HG03095 (cell line): ENCODE results near the gene LMCD1.

Experiments used
- ATAC-seq: cut with Tn5 transposase; IDR thresholded peaks from one replicate; pipeline ENCODE4 v1.9.1; 2021; ENCODE audit warnings: moderate library complexity; ENCODE audit not compliant: unreplicated experiment

LMCD1 gene

DNA sequence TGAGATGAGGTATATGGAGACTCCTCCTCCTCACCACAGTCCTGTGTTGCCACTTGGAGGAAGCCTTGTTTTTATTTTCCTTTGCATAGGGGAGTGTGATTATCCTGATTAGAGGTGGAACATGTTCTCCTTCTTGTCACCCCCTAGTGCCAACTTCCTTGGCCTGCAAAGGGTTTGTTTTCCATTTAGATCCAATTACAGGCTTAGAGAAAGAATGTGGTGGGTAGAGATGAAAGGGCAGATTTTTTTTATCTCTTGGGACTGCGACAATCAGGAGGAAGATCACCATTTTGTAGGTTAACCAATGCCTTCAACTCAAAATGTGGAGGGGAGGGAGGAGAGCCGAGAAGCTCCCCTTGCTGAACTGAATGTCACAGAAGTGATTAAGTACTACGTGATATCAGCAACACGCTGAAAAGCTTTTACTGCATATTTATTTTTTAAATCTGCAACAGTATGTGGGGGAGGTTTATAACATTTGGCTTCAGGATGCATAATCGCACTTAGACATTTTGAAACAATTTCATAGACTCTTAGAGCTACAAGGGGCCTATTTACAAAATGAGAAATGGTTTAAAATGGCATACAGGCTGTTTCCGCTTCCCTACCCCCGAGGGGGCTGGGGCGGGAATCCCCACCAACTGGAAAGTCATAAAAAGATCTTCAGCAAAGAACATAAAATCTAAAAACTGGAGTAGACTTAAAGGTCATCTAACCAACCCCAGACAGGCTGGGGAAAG is 2.4 kb downstream of the LMCD1 start:
- no peak for ATAC-seq

DNA sequence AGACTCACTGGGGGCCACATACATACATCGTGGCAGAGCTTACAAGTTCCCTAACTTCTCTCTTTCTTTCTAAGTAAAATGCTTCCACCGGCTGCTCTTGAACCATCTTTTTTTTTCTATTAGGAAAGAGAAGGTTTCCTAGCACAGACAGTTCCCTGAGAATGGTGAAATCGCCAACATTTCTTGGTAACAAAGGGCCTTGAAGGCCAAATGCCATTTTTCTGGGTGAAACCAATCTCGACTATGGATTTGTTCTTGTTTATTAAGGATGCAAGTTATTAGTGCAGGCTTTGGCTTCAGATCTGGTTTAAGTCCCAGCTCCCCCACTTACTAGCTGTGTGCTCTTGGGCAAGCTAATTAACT is 3.0 kb downstream of the LMCD1 start:
- no peak for ATAC-seq

DNA sequence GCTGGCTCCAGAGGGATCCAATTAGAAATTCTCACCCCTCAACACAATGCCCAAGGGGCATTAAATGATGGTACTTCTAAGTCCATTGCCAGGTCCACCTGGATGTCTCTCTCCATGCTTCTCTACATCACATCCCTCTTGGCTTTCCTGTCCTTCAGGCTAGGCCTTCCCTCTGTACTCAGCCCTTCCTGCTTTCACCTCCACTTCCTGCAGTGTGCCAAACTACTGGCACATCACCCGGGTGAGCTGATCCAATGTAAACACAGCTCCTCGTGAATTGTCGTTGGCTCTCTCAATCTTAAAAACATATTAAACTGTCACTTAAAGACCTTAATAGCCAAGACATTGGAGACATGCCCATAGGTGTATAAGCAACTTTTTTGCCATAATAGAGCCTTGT is 4.0 kb downstream of the LMCD1 start:
- ATAC-seq, result no peak

DNA sequence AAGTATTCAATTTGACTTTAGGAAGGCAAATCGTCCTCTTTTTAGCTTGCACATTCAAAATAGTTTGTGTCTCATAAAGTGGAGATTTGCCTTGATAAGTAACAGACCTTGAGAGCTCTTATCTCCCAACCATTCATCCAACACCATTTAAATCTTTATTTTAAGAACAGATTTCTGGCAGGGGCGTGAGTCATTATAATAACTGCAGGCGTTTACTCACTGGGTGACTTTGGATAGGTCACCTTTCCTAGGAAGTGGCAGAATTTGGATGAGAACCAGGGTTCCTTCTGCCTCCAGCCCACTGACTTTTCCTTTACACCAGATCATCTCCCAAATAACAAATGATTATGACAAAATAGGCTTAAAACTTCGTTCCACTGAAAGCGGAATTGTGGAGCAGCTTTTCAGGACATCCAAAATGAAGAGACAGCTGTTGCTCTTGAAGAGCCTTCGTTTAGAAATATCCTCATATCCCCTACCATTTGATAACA is 5.0 kb downstream of the LMCD1 start:
- ATAC-seq, result no peak

DNA sequence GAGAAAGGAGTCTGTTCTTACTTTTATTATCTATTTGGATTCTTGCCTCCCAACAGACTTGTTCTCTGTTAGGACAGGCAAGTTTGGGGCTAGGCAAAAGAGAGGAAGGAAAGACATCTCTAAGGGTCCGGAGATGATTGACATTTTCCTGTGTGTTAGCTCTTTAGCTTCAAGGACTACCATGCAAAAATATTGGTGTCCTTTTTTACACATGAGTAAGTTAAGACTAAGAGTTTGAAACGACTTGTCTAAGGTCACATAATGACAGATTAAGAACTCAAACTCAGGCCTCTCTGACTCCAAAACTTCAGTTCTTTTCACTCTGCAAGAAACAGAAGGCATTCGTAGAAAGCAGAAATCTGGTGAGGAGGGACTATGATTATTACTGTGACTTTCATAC is 5.9 kb downstream of the LMCD1 start:
- ATAC-seq, result no peak

DNA sequence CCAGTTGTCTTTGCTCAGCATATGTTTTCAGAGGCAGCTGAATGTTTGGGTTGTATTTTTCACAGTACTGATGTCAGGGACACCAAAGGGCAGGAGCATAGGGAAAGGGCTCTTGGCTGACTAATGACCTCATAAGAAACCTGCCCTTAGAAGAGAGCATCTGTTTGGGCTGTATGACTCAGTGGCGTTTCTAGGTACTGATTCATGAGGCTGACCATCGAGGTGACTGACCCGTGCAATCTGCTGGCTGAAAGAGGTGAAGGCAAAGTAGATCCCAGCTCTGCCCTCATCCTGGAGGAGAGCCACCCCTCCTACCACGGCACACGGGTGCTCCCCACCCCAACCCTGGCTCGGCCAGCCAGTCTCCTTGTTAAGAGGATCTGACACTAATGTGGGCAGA is 8.3 kb downstream of the LMCD1 start:
- ATAC-seq, result no peak

DNA sequence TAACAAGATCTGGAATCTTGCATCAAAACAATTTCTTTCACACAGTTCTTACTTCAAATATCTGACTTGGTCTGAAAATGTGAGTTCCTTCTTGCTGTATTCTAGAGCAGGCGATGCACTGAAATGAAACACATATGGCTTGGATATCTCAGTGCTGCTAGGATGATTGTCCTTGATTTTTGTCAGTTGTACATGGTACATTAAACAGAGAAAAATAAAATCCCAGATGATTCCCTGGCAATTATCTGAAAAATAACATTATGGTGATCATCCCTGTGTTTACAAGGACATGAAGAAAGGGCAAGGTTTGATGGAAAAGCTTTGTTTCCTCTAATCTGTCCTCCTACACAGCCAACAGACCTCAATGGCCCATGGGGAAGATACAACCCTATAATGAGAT is 10.6 kb downstream of the LMCD1 start:
- ATAC-seq, result no peak

DNA sequence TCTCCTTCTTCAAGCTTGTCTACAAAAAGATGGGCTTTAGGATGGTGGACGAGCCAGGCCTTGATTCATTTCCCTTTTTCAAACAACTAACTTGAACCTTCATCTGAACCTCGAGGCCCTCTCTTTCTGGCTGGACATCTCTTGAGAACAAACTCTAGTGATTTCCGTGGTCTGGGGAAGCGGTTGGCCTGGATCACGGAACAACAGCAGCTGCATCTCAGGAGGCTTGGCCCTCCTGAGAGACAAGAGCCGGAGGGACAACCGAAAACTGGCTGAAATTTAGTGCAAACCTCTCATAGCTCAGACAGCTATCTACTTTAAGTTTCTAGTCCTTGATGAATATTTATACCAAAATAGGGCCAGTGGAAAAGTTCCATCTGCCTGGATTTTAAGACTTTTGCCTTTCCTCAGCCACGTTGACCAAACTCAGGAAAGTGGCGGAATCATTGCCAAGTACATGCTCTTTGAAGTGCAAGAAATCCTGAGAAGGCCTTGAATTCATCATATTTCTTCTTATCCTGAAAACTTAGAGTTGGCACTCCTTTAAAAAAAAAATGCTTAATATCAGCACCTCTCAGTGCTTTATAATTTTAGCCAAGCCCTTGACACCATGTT is 14.5 kb downstream of the LMCD1 start:
- ATAC-seq, result no peak

DNA sequence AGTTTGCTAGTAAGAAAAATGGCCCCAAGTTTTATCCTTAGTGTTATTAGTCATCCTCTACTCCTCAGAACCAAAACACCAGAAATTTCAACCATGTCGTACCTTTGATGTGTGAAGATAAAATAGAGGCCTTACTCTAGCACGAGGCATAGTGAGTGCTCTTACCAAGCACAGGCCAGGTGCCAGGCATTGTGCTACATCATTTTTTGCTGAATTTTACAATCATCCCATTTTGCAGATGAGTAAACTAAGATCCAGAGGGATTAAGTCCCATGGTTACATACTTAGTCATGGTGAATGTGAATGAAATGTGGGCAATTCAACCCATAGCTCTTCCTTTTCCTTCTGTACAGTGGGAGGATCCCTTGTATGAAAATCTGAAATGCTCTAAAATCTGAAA is 15.2 kb downstream of the LMCD1 start:
- no peak for ATAC-seq

DNA sequence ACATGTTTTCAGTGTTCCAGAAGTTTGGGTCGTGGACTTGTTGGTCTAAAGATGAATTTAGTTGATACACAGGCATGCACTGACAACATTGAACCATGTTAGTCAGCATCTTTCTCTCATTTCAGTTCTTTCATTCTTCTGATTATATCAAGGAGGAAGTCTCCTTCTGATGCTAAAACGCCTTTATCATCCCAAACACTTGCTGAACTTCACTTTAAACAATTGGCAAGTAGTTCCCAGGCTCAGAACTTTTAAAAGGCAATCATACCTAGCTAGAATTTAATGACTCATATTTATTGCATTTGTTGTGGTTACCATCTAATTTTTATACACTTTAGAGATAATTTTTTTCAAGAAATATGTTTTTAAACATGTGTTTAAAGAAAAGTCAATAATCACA is 15.9 kb downstream of the LMCD1 start:
- ATAC-seq, result no peak

DNA sequence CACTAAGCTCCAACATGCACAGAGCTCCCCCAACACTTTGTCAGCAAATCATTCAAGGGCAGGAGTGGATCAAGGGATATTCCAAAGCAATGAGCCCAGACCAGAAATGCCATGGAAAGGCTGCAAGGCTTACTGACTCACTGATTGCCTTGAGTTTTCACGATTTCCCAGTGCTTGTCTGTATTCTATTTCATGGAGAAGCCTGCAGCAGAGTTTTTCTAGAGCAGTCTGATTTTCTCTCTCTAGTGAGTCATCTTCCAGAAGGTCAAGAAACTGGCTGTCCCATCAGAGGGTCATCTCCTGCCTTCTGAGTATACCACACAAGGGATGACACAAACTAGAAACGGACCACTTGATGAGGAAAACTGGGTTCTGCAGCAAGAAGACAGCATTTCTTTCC is 16.5 kb downstream of the LMCD1 start:
- no peak for ATAC-seq

DNA sequence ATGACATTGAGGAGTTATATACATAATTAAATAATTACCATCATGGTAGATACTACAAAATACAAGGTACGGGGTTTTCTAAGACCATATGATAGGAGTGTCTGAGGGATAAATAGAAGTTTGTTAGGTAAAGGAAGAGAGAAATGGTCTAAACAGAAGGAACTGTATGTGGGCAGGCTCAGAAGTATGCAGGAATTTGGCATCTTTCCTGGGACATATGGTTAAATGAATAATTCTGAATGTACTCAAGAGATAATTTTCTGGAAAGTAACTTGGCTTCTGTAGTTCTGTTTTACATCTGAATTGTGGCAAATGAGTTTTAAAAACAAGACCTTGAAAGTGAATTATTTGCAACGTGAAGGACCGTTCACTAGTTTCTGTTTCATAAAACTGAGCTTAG is 17.5 kb downstream of the LMCD1 start:
- no peak for ATAC-seq

DNA sequence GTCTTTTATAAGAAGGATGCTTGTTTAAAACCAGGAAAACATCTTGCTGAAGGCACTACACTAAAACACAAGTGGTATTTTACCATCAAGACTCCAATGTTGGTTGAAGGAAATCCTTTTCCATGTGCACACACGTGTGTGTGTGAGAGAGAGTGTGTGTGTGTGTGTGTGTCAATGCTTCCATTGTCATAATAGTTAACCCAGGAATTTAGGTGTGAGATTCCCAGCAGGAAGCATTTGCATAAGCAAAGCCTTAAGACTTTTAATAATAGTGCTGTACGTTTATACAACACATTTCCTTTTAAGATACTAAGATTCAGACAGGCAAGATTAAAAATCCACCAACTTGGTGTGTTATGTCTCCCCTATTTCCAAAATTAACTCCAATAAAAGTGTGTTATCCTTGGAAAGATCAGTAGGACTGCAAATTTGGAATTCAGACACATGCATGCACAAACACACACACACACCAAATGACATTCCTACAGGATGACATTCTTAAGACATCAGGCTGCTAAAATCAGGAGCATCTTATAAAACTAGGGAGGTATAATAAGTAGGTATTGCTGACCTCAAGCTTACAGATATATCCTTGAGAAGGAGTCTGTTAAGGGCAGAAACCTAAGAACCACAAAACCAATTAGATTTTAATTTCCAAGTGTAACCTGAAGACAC is 18.3 kb downstream of the LMCD1 start:
- no peak for ATAC-seq

DNA sequence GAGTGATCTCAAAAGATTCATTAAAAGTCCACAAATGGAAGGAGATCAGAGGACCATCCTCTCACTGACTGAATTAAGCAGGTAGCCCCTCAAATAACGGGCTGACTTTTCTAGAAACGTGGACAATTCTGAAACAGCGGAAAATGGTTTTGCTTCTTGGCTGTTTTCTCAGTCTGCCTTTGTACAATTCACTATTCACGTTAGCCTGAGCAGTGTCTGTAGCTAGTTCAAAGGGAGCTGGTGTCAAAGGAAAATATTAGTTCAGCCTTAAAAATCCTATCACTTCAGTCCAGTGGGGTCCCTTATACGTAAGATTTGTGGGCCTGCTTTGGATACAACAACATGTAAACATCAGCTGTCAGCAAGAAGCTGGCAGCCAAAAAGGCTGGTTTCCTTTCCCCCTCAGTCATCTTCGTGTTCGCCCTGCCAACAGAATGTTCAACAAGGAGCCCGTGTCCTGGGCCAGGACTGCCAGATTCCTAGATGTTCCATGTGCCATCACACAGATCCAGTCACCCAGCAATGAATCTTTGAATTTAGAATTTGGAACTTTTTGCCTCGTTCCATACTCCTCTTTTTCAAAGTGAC is 19.3 kb downstream of the LMCD1 start:
- ATAC-seq, result no peak

DNA sequence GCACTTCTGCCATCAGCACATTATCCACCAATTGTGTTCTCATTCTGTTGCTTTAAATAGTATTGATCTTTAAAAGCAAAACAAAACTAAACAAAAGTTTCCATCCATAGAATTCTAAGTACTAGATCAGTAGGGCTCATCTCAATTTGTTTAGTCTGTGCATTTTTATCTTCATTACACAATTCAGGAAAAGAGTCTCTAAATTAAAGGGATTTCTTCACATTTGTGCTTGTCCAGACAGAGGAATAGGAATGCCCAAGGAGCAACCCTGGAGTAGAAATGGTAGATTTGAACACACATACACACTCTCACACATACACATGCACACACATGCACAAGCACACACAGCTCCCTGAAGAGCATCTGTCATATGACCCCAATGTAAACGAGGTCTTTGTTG is 21.4 kb downstream of the LMCD1 start:
- no peak for ATAC-seq

DNA sequence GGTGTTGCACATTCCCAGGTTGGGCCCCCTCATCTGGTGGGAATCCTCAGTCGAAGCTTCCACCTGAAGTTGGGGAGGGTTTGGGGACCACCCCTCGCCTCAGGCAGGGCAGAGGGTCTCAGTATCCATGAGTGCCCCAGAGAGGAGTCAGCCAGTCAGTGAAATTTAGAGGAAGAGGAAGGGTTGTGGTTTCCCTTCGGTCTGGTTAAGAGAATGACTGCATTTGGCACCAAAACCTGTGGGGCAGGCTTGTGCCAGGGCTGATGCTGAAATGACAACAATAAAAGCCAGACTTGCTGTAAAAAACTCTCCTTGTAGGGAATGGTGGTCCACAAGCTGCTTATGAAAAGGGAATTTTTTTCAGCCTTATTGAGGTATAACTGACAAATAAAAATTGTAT is 22.6 kb downstream of the LMCD1 start:
- no peak for ATAC-seq

DNA sequence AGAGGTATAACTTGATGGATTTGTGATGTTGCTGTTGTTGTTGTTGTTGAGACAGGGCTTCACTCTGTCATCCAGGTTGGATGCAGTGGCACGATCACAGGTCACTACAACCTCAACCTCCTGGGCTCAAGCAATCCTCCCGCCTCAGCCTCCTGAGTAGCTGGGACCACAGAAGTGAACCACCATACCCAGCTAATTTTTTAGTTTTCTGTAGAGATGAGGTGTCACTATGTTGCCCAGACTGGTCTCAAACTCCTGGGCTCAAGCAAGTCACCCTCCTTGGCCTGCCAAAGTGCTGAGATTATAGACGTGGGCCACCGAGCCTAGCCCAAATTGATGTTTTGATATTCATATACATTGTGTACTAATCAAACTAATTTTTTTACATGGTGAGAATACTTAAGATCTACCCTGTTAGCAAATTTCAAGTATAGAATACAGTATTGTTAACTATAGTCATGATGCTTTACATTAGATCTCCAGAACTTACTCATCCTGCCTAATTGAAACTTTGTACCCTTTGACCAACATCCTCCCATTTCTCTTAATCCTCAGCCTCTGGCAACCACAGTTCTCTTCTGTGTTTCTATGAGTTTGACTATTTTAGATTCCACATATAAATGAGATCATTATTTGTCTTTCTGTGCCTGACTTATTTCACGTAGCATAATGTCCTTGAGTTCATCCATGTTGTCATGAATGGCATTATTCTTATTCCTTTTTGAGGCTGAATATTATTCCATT is 23.2 kb downstream of the LMCD1 start:
- ATAC-seq, result no peak

DNA sequence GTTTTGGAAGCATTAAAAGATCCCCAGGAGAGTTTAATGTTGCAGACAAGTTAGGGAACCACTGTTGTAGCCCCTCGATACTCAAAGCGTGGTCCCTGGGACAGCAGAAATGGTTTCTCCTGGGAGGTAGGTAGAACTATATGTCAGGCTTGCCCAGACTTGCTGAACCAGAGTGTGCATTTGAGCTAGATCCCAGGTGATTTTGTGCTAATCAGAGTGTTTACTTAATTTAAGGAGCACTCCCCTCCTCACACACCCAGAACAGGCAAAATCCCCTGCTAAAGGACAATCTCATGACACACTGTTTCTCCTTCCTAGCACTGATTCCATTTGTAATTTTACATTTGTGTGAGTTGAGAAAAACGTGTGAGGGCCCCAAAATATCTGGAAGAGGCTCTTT is 24.3 kb downstream of the LMCD1 start:
- no peak for ATAC-seq

DNA sequence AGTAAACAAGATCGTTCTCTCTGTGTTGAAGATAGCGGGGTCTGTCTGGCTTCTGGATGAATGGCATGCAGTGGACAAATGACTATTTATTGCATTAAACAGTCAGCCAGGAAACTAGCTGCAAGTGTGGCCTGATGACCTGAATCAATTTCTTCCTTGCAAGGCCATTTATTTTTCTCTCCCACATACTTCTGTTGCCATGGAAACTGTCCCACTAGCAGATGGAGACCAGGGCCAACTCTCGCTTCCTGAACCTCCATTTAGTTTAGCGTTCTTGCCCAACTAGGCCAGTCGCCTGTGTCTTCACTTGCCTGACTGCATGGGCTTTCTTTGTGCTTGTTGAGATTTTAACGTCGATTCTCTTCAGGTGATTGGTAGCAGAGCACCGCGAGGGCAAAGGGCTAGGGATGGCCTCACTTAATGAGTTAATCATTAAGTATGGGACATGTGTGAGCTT is 27.6 kb downstream of the LMCD1 start:
- ATAC-seq, result no peak

DNA sequence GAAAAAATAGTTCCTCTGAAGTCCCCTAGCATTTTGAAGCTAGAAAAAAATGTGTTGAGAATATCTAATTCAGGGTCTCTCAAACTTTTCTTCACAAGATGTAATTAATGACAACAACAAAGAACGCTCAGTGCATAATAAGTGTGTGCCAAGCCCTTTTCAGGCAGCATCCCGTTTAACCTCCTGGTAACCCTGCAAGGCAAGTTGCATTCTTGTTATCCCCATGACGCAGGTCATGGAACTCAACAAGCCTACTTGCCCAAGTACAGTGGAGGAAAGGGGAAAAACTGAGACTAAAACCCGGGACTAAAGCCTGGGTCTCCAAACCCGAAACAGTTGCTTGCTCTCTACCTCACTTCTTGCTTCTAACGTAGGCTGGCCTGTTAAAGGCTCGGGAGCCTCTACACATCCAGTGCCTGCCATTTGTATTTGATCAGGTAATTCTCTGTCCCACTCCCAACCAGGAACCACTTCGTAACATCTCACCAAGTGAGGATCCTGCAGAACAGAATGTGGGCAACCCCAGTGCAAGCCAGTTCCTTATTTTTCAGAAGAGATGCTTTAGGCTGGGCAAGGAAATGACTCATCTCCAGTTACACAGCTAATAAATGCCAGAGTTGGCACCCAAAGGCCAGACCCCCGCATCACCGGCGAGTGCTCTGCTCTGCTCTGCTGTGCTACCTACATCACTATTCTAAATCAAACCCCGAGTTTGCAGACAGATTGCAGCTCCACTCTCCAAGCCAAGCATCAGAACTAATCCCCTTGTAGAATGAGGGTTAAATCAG is 28.3 kb downstream of the LMCD1 start:
- ATAC-seq, result no peak
